Small intestine (tissue), 7 donors: ENCODE data around the gene DNLZ. TPM values are rescaled to one million over a fixed set of nuclear protein-coding genes. Genes with fewer than 3 reads are reported as not detected.

ENCODE experiments used
- DNase-seq, 2 donors: peaks; one replicate each; pipeline versions ENCODE4 v3.0.0 to v3.0.0-alpha.2; 2013
- FAIRE-seq: peaks from 2 replicates; lab custom pipeline; 2012; peaks lifted over from hg19 to GRCh38; lab: Jason Lieb, UNC
- H3K27ac ChIP-seq, 3 donors: one replicate each; pipeline ENCODE4 v1.5.1; 2013; ENCODE audit warnings: low read length in 2 of 3, mild to moderate bottlenecking in 2 of 3, control low read depth in 1 of 3, inconsistent platforms in 1 of 3, low read depth in 1 of 3, moderate library complexity in 1 of 3
- H3K27me3 ChIP-seq, 3 donors: one replicate each; pipeline ENCODE4 v1.6.1; 2013; ENCODE audit warnings: low read length in 3 of 3, inconsistent platforms in 1 of 3; ENCODE audit not compliant: control insufficient read depth in 3 of 3, insufficient read depth in 3 of 3
- H3K36me3 ChIP-seq, 3 donors: one replicate each; pipeline ENCODE4 v1.6.1; 2013; ENCODE audit warnings: low read length in 3 of 3, inconsistent platforms in 1 of 3, low read depth in 1 of 3, mild to moderate bottlenecking in 1 of 3, moderate library complexity in 1 of 3; ENCODE audit not compliant: control insufficient read depth in 3 of 3, insufficient read depth in 2 of 3
- H3K4me1 ChIP-seq, 3 donors: one replicate each; pipeline ENCODE4 v1.6.1; 2013; ENCODE audit warnings: low read length in 2 of 3, inconsistent platforms in 1 of 3, low read depth in 1 of 3, mild to moderate bottlenecking in 1 of 3, moderate library complexity in 1 of 3; ENCODE audit not compliant: control insufficient read depth in 3 of 3, insufficient read depth in 2 of 3
- H3K4me3 ChIP-seq, 3 donors: one replicate each; pipeline ENCODE4 v1.5.1; 2013; ENCODE audit warnings: low read length in 3 of 3, control low read depth in 1 of 3, inconsistent platforms in 1 of 3, low read depth in 1 of 3, mild to moderate bottlenecking in 1 of 3, moderate library complexity in 1 of 3
- H3K9me3 ChIP-seq, 2 donors: one replicate each; pipeline ENCODE4 v1.6.1; 2013; ENCODE audit warnings: low read depth in 1 of 2, low read length in 1 of 2; ENCODE audit not compliant: control insufficient read depth in 2 of 2, insufficient read depth in 1 of 2
- WGBS, 3 donors: extraction: QIAGEN DNeasy Blood & Tissue Kit; methylation state at CpG; one replicate each; pipeline ENCODE4 v1.1.7; 2013; 5-methylcytosine and 5-hydroxymethylcytosine counted together
- polyA plus RNA-seq, 4 donors: library from polyadenylated mRNA; stranded (reverse) in 3 of 4; unstranded in 1 of 4; fragments of 200-250 nt in 3 of 4; fragments of 120-200 nt in 1 of 4; gene quantifications; one replicate each; pipeline versions ENCODE4 v1.2.1 to v1.2.3, GENCODE V29; 2013
- donor health status: healthy with polysubstance abuse.
- donor health status: control.
- donor health status: control.
- donor health status: Bipolar disorder and iron deficiency.
- donor health status: healthy.

DNLZ gene
- polyA plus RNA-seq, 4 donors: 8.5 to 16.1 (median 11.0) TPM

- 86 to 89% (median 86%) methylated on average over 23 of the region's 23 CpGs for WGBS, 3 donors
- peaks cover 0 to 4% (median 0%) of the 10 kb centered on the region in 3 donors for H3K27me3 ChIP-seq
- H3K27ac ChIP-seq: no peak overlapping the region
- peaks cover 0 to 32% (median 0%) of the 10 kb centered on the region in 3 donors for H3K4me1 ChIP-seq
- no peak for FAIRE-seq
- H3K4me3 ChIP-seq: no peak overlapping the region
- DNase-seq: no peak
- no peaks in the 10 kb centered on the region for H3K9me3 ChIP-seq
- H3K36me3 ChIP-seq: peaks cover 0 to 21% (median 0%) of the 10 kb centered on the region in 3 donors
These were observed 33.7 kb downstream of the DNLZ start for GRCh38 chr9:136329636-136330405.

DNA sequence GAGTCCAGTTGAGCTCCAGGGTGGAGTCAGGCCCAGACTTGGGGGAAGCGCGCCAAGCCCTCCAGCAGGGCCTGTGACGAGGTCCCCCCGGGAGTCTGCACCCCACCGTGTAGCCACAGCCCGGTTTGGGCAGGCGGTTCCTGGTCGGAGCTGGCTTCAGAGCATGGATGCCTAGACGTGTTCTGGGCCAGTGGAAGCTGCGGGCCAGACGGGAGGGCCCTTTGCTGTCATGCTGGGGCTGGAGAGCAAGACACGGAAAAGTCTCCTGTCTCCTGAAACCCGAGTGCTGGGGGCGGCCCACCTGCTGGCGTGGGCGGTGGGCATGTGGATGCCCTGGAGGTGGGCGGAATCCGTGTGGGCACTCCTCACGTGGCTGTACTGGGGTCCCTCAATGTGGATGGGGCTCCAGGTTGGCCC lies 34.3 kb downstream of the DNLZ start:
- peaks cover 0 to 4% (median 0%) of the 10 kb centered on the region in 3 donors for H3K27me3 ChIP-seq
- WGBS, 3 donors: 77 to 82% (median 82%) methylated on average over 18 to 19 of the region's 19 CpGs
- H3K4me3 ChIP-seq: peak overlapping the region in 1 of 3 donors; percentile 55

DNA sequence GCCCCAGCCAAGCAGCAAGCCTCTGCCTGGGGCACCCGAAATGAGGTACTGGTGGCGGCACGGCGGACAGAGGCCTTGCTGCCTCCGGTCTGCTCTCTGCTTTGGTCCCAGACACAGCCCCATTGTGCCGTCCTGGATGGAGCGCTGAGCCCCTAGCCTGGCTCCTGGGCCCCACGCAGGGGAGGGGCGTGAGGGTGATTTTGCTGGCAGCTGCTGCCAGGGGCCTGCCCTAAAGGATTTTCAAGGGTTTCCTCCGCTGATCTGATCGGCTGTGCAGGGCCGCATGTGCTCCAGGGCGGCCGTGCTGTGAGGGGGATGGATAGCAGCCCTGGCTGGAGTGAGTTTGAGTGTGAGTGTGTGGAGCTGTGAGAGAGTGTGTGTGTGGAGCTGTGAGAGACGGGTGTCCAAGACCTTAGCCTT lies 34.9 kb downstream of the DNLZ start:
- peak in 1 of 2 donors; percentile 49 for DNase-seq
- peak overlapping the region in 1 of 3 donors; percentile 55 for H3K4me3 ChIP-seq
- 30 to 44% (median 33%) methylated on average over 15 of the region's 15 CpGs for WGBS, 3 donors
- H3K27ac ChIP-seq: peak overlapping the region in 1 of 3 donors; percentile 65
- peaks cover 0 to 4% (median 0%) of the 10 kb centered on the region in 3 donors for H3K27me3 ChIP-seq
- no peak for FAIRE-seq
- peaks cover 0 to 11% (median 0%) of the 10 kb centered on the region in 3 donors for H3K36me3 ChIP-seq
- H3K9me3 ChIP-seq: no peaks in the 10 kb centered on the region
- peaks cover 0 to 32% (median 0%) of the 10 kb centered on the region in 3 donors for H3K4me1 ChIP-seq

More for the DNA sequence above, 34.3 kb downstream of the DNLZ start:
- Histone ChIP-seq H3K27ac (no peak overlapping the region), H3K9me3 (no peaks in the 10 kb centered on the region), H3K4me1 (peaks cover 0 to 32% (median 0%) of the 10 kb centered on the region in 3 donors), H3K36me3 (peaks cover 0 to 16% (median 0%) of the 10 kb centered on the region in 3 donors)
- FAIRE-seq (no peak), DNase-seq (no peak)

GRCh38 chr9:136328011-136328621 lies 35.4 kb downstream of the DNLZ start:
- Histone ChIP-seq H3K27me3 (peaks cover 0 to 4% (median 0%) of the 10 kb centered on the region in 3 donors), H3K36me3 (peaks cover 0 to 11% (median 0%) of the 10 kb centered on the region in 3 donors), H3K4me3 (peak overlapping the region; percentile 17 to 55 (median 45)), H3K4me1 (peaks cover 0 to 32% (median 0%) of the 10 kb centered on the region in 3 donors), H3K9me3 (no peaks in the 10 kb centered on the region), H3K27ac (peak overlapping the region in 1 of 3 donors; percentile 65)
- no peak for FAIRE-seq
- DNase-seq: peak in 1 of 2 donors; percentile 66
- 24 to 33% (median 25%) methylated on average over 12 to 13 of the region's 13 CpGs for WGBS, 3 donors

- Histone ChIP-seq H3K4me1 (peaks cover 0 to 32% (median 0%) of the 10 kb centered on the region in 3 donors), H3K27ac (peak within 1 kb of the TSS in 2 of 3 donors; percentile 72 to 75), H3K36me3 (peaks cover 0 to 10% (median 0%) of the 10 kb centered on the region in 3 donors), H3K9me3 (no peaks in the 10 kb centered on the region), H3K4me3 (peak within 1 kb of the TSS; percentile 17 to 55 (median 45)), H3K27me3 (peaks cover 0 to 4% (median 0%) of the 10 kb centered on the region in 3 donors)
- FAIRE-seq: no peak
- WGBS, 3 donors: 1 to 4% (median 1%) methylated on average over 10 to 87 of the region's 88 CpGs
- DNase-seq: peak in 1 of 2 donors; percentile 68
These were observed 36.1 kb downstream of the DNLZ start, which contains the start of gene GPSM1 for GRCh38 chr9:136327304-136327974. Gene GPSM1 (plus strand): TSS chr9:136327539. CDS start chr9:136327696, 157 bp downstream.

DNA sequence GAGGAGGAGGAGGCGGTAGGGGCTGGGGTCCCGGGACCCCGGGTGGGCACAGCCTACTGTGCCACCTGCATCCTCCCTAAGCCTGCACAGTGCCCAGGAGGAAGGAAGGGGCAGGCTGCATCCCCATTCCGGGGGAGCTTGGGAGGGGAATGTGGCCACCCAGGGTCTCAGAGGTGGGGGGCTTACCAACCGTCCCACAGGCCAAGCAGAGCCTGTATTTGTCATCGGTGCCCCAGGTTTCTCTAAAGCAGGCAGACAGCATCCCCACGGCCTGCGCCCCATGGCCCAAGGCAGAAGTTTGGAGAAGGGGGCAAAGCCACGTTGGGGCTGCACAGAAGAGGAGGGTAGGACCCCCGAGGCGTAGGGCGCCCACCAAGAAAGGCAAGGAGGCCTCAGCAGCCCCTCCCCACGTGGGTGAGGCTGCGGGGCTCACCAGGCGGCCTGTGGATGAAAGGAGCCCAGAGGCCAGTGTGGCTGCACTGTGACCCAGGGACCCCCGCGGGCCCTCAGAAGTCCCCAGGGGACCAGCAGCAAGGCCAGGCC lies 36.7 kb downstream of the DNLZ start:
- DNase-seq (no peak), FAIRE-seq (no peak)
- Histone ChIP-seq H3K27me3 (peaks cover 0 to 4% (median 0%) of the 10 kb centered on the region in 3 donors), H3K9me3 (no peaks in the 10 kb centered on the region), H3K27ac (peak overlapping the region in 2 of 3 donors; percentile 72 to 75), H3K4me1 (peaks cover 0 to 32% (median 0%) of the 10 kb centered on the region in 3 donors), H3K36me3 (peaks cover 0 to 7% (median 0%) of the 10 kb centered on the region in 3 donors), H3K4me3 (no peak overlapping the region)
- WGBS, 3 donors: 32 to 55% (median 44%) methylated on average over 12 to 17 of the region's 17 CpGs

DNA sequence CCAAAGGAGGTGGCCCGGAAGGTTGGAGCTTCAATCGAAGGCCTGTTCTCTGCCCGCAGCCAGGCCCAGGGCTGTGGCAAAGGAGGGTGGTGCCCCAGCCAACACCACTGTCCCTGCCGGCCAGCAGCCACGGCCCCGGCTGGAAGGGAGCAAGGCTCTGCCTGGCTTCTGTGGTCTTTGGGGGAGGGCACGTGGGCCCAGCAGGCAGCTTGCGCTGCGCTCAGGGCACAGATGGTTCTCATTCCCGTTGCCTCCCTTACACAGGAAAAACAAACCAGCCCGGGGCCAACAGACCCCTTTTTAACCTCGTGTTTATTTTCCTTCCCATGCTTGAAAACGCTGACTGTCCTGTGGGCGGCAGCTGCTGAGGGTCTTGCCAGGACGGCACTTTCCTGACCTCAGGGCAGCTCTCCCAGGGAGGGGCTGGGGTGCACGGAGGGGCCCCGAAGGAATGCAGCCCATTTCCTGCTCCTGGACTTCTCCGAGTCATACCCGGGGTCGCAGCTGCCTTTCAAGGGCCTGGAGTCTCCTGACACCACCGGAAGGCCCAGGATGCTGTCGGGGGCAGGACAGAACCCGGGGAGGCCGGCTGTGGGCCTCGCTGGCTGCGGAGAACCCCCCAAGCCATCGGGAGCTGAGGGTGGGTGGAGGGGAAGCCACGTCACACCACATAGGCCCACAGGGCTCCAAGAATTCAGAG lies 37.3 kb downstream of the DNLZ start:
- FAIRE-seq: no peak
- H3K4me3 ChIP-seq: no peak overlapping the region
- H3K4me1 ChIP-seq: peaks cover 0 to 32% (median 0%) of the 10 kb centered on the region in 3 donors
- peak overlapping the region in 2 of 3 donors; percentile 72 to 75 for H3K27ac ChIP-seq
- H3K36me3 ChIP-seq: peaks cover 0 to 3% (median 0%) of the 10 kb centered on the region in 3 donors
- no peaks in the 10 kb centered on the region for H3K9me3 ChIP-seq
- peaks cover 0 to 4% (median 0%) of the 10 kb centered on the region in 3 donors for H3K27me3 ChIP-seq
- DNase-seq: no peak
- 34 to 62% (median 56%) methylated on average over 28 of the region's 28 CpGs for WGBS, 3 donors
